IPS DF 4.7 (cell line): ENCODE measurements around the gene KRTAP4-11.
"Not testable (repeated sequence)": the region's sequence is repeated elsewhere in the genome, so short reads cannot be mapped to it uniquely, and the experiment has no call there.

Source experiments
- DNase-seq: peaks from one replicate; pipeline ENCODE4 v3.0.0-alpha.2; 2013; ENCODE audit warnings: low spot score; ENCODE audit errors: extremely low read depth

Gene KRTAP4-11

DNA sequence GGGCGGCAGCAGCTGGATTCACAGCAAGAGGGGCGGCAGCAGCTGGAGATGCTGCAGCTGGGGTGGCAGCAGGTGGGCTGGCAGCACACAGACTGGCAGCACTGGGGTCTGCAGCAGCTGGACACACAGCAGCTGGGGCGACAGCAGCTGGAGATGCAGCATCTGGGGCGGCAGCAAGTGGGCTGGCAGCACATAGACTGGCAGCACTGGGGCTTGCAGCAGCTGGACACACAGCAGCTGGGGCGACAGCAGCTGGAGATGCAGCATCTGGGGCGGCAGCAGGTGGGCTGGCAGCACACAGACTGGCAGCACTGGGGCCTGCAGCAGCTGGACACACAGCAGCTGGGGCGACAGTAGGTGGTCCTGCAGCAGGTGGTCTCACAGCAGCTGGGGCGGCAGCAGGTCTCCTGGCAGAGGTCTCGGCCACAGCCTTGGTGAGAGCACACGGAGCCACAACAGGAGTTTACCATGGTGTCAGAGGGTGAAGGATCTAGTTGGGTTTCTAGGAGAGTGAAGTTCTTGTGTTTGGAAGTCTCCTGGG lies at the start of gene KRTAP4-11:
KRTAP4-11 (minus strand) TSS at position 528 of the 541 bp plus-strand sequence; CDS start at position 470, 58 bp downstream.
- not testable (repeated sequence) for DNase-seq

DNA sequence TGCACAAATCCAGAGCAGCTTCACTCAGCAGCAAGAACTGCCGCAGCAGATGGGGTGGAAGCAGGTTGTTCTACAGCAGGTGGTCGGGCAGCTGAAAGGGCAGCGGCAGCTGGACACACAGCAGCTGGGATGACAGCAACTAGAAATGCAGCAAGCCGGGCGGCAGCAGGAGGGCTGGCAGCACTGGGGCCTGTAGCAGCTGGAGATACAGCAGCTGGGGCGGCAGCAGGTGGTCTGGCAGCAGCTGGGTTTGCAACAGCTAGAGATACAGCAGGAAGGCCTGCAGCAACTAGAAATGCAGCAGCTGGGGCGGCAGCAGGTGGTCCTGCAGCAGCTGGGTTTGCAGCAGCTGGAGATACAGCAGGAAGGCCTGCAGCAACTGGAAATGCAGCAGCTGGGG lies 49.4 kb upstream of the KRTAP4-11 start:
- DNase-seq: no peak

DNA sequence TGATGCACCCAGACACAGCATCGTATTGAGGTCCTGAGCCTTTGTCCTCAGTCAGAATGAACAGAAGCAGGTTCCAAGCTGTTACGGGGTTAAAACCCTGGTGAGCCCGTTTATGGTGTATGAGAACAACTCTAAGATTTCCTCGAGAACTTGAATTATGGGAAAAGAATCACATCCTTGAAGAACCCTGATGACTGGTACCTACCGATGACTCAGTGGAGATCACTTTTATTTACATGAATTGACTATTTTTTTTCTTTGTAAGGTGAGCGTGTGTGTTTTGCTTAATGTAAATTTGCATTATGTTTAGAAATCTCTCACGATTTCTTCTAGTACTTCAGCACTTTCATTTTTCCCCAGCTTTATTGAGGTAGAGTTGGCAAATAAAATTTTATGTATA lies 45.7 kb upstream of the KRTAP4-11 start:
- no peak for DNase-seq

DNA sequence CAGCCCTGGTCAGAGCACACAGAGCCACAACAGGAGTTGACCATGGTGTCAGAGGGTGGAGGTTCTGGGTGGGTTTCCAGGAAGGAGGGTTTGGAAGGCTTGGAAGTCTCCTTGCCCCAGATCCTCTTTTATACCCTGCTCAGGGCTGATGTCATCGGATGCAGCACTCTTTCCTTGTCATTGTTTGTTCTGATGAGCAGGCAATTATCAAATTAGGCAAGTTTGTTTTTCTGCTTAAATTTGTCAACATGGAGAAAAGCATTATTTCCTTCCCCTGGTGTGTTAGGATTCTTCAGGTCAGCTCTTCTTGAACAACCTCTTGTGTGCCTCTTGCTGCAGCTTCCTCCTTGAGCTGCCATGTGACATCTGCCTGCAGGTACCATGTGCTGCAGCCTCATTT lies 42.5 kb upstream of the KRTAP4-11 start, which contains the start of gene KRTAP4-4:
KRTAP4-4 (minus strand) TSS at position 101 of the 400 bp plus-strand sequence; CDS start at position 44, 57 bp downstream.
- DNase-seq: no peak

- DNase-seq: not testable (repeated sequence)
Measured at GRCh38 chr17:41160190-41160589, 42.0 kb upstream of the KRTAP4-11 start.

DNA sequence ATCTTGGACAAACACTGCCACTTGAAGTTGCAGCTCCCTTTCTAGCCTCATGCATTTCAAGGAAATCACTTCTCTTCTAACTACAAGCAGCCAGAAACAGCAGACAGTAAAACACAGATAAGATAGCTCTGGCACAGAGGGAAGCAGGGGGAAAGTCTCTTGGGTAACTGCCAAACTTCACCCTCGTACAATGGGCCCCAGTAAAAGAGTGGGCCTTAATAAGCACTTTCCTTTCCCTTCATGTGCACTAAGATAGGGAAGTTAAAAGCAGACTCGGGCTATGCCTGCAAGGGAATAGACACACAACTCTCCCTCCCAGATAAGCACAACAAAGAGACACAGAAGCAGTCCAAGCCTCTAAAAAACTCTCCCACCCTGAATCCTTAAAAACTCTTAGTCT lies 35.7 kb upstream of the KRTAP4-11 start:
- DNase-seq: no peak

GRCh38 chr17:41151525-41151924 lies 33.4 kb upstream of the KRTAP4-11 start:
- no peak for DNase-seq

- DNase-seq: no peak
Measured at GRCh38 chr17:41150026-41150425, 31.9 kb upstream of the KRTAP4-11 start.

- no peak for DNase-seq
Measured at GRCh38 chr17:41149652-41149985, 31.4 kb upstream of the KRTAP4-11 start, which contains the start of gene KRTAP4-5. Gene KRTAP4-5 (minus strand): TSS chr17:41149825. CDS start chr17:41149767, 58 bp downstream.

GRCh38 chr17:41148971-41149651 lies 30.9 kb upstream of the KRTAP4-11 start:
- not testable (repeated sequence) for DNase-seq

GRCh38 chr17:41147531-41148204 lies 29.5 kb upstream of the KRTAP4-11 start:
- DNase-seq: no peak

DNA sequence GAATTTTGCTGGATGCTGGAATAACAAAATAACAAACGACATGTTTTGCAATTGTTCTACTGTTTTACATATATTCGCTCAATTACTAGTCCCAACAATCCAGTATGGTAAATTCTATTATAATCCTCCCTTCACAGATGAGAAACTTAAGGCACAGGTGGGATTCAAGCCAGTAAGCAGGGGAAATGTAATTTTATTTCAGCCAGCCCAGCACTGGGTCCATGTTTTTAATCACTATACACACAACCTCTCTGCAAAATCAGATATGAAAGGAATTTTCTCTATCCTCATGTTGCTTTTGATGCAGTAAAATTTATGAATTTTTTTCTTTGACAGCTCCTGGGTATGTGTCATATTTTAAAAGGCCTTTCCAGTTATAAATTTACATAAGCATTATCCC lies 27.1 kb upstream of the KRTAP4-11 start:
- no peak for DNase-seq

DNA sequence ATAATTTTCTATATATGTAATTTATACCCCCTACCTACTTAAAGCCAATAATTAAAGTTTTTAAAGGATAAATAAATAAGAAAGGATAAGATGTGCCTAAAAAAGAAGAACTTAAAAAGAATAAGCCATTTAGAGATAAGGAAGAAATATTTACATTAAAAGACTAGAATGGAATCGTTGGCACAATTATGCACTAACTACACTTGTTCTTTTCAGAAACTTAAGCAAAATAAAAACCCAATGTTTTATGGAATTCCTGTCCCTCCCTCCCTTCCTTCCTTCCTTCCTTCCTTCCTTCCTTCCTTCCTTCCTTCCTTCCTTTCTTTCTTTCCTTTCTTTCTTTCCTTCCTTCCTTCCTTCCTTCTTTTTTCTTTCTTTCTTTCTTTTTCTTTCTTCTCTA lies 26.7 kb upstream of the KRTAP4-11 start:
- DNase-seq: no peak

DNA sequence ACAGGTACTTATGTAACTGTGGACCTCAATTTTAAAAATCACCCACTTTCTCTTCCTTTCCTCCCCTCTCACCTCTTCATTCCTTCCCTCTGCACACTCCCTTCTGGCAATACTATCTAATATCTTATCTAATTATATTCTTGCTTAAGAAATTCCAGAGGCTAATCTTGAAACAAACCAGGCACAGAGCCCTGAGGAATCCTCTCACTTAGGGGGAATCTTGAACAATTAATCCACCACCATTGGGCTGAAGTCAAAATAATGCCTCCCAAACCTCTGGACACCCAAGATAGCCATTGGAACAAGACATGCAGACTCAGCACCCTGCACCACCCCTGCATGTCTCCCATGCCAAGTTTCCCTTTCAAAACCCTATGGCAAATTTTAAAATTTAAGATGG lies 23.2 kb upstream of the KRTAP4-11 start:
- no peak for DNase-seq

DNA sequence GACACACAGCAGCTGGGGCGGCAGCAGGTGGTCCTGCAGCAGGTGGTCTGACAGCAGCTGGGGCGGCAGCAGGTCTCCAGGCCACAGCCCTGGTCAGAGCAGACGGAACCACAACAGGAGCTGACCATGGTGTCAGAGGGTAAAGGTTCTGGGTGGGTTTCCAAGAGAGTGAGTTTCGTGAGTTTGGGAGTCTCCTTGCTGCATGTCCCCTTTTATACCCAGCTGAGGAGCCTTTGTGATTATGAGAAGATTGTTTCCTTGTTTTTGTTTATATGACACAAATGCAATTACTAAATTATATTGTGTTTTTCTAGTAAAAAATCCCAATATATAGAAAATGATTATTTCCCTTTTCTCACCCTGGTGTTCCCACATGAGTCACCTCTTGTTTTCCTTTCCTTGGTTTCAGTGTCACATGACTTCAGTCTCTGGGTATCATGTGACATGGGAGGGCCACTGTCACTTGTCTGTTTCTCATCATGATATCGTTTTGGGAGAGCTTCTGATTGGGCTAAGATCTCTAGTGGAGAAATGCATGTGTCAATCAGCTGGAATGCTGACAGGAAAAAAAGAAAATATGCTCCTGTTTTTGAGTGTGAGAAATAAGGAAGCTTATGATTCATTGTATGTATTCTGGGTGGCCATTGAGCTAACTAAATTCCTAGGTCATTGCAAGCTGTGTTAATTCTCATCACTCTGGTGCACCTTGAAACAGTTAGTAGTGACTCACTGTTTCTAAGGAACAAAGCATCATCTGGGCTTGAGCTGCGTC lies 22.4 kb upstream of the KRTAP4-11 start, which contains the start of gene KRTAP4-6:
KRTAP4-6 (minus strand) TSS at position 185 of the 772 bp plus-strand sequence; CDS start at position 128, 57 bp downstream.
- no peak for DNase-seq

- DNase-seq: not testable (repeated sequence)
Measured at GRCh38 chr17:41139865-41140264, 21.7 kb upstream of the KRTAP4-11 start.

DNA sequence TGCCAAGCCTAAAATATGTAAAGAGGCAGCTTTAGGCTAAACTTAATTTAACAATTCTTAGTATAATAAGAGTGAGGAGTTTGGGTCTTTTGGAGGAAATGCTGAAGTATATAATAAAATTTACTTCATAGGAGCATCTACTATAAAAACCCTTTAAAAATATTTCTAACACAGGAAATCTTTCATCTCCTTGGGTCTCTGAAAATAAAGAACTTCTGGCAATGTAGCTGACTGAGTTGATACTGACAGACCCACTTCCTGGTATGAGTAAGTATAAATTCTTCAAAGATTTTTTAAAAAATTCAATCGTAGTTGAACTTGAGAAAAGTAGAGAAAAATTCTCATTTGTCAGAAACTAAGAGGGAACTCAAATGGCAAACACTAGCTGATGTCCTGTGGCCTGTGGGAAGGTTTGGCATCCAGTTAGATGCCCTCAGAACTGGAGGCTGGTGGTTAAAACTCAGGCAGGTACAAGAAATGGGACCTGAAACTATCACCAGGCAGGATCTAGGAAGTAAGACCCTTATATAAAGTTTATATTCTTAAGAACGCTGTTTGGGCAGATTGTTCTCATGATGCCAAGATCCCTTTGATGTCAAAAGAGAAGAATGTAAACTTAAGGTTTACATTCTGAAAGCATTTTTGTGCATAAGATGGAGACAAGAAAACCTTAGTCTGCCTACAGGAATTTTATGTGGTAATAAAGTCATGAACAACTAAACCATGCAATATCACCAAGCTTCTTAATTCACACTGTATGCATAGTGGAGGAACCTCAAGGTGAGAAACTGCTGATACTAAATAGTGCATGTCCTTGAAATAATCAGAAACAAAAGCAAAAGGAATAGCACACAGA lies 15.9 kb upstream of the KRTAP4-11 start:
- no peak for DNase-seq

DNA sequence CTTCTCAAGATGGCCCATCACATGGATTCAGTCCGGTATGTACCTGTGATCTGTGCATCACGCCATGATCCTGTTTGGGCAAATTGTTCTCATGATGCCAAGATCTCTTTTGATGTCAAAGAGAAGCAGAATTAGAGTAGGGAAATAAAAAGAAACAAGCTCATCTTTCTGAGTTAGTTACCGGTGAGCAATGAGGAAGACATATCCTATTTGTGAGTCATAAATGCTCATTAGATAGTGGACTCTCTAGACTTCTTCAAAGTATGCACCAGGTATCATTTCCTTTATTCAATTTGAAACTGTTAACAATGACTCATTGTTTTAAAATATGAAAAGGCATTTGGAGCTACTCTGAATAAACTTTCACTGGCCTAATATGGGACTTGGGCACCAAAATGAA lies 13.8 kb upstream of the KRTAP4-11 start:
- no peak for DNase-seq

DNA sequence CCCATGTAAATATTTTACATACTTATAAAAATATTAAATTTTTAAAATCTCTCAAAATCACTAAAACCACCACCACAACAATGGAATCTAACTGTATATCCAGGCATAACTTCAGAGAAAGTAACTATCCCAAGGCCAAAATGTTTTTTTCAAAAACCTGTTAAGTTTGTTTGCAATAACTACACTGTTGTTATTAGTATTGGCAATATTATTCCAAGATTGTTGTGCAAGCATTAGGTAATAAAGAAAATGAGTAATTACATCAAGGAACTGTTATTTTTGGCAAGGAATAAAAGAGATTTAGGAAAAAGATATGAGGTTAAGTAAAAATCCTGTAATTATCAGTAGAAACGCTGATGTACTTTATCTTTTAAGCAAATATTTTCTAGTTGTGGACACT lies 9.2 kb upstream of the KRTAP4-11 start:
- DNase-seq: no peak

GRCh38 chr17:41126412-41126811 lies 8.2 kb upstream of the KRTAP4-11 start:
- no peak for DNase-seq

- no peak for DNase-seq
Measured at GRCh38 chr17:41125064-41125463, 6.9 kb upstream of the KRTAP4-11 start.
